Ramos (cell line): ENCODE measurements around the gene DOCK4.

Experiments used
- in situ Hi-C: fragments of 300-500 bp; cut with MboI; formaldehyde crosslinking; loops from one replicate; pipeline ENCODE4 v1.14.3; 2022; ENCODE audit warnings: low sequenced_read_pairs; ENCODE audit not compliant: unreplicated experiment

The DOCK4 gene

GRCh38 chr7:111987886-111988285 lies 218.3 kb downstream of the DOCK4 start:
- in situ Hi-C loops, result no loop called here

DNA sequence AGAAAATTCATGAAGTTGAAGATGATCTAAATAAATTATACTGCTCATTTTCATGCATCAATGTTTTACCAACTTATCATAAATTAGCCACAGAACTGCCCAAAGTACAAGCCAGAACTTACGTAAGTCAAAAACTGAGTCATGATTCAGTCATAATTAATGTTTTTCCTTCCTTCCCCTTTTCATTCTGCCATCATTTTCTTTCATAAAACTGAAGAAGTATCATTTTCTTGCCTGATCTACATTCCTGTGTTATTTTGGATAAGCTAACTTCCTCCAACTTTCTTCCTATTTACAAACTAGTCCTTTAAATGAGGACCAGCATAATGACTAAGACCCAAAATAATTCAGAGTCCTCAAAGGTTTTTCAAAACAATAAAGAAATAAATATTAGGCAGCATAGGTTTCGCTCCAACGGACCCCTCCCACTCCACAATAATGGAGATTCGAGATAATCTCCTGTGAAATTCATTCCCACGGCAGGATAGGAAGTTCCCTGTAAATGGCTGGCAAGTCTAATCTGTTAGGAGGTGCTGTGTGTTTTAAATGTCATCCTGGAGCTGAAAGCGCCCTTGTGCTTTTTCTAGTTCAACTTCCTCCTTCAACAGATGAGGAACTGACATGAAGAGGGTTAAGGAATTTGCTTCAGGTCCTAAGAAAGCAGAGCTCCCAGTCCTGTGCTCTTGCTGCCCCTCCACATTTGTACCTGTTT lies 218.9 kb downstream of the DOCK4 start:
- in situ Hi-C loops, result no loop called here

- in situ Hi-C loops, result no loop called here
These were observed 219.6 kb downstream of the DOCK4 start for GRCh38 chr7:111986601-111987000.

GRCh38 chr7:111985798-111986197 lies 220.4 kb downstream of the DOCK4 start:
- in situ Hi-C loops, result no loop called here

GRCh38 chr7:111982804-111983203 lies 223.4 kb downstream of the DOCK4 start:
- in situ Hi-C loops, result no loop called here

- in situ Hi-C loops, result no loop called here
These were observed 224.1 kb downstream of the DOCK4 start for GRCh38 chr7:111982133-111982532.

DNA sequence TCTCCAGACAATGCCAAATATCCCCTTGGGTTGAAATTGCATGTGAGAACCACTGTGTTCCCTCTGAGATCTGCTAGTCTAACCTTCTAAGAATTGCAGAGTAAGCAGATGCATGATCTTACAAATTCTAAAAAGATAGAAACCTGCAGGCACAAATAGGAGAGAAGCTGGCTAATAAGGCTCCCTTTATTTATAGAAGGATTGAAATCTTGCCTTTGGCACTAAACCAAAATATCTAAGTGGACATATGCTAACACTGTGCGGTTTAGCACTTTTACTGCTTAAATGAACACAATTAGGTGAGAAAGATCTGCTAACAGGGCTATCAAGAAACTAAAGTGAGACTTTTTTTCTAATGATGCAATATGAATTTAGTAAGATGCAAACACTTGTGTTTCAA lies 225.5 kb downstream of the DOCK4 start:
- in situ Hi-C loops, result no loop called here

DNA sequence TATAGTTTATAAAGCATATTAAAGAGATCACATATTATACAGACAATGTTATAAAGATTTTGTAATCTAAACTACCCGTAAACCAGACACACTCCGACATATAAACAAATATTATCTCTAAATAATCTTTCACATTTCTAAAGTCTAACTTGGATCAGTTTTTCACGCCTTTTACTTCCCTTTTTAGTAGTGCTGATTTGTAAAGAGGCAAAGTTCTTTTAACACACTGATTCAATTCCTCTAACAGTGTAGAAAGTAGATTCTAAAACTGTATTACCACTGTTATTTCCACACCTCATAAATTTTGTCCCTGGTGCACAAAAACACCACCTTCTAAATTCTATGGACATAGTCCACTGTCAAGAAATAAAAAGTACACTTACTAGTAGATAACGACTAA lies 230.9 kb downstream of the DOCK4 start:
- in situ Hi-C loops, result no loop called here

DNA sequence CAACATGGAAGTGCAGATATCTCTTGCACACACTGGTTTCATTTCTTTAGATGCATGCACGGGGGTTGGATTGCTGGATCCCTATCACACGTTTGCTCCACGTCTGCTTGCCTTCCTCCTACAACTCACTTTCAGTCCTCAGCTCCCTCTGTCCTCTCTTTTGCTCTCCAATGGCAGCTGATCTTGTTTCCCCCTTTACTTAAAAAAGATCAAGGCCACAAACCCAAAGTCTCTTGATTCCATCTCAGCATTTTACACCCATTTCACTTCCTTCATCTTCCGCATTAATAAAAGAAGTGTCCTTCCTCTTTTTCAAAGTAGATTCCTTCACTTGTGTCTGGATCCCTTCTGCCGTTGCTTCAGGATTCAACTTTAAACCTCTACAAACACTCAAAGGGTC lies 245.2 kb downstream of the DOCK4 start:
- in situ Hi-C loops, result no loop called here

DNA sequence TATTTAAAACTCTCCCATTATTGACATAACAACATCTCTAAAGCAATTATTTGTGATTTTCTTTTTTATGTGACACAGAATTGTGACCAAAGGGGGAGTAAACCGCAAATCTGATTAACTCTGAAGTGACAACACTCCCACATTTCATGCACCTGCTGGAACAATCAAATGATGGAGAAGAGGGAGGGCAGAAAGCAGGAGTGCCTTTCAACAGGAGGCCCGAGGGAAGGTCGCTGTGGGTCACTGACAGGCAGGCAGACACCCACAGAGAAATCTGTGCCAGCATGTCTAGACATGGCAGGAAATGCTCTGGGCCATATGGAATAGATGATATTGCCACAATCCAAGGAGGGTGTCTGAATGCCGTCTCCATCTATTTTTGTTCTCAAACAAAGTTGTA lies 247.3 kb downstream of the DOCK4 start:
- in situ Hi-C loops, result no loop called here

DNA sequence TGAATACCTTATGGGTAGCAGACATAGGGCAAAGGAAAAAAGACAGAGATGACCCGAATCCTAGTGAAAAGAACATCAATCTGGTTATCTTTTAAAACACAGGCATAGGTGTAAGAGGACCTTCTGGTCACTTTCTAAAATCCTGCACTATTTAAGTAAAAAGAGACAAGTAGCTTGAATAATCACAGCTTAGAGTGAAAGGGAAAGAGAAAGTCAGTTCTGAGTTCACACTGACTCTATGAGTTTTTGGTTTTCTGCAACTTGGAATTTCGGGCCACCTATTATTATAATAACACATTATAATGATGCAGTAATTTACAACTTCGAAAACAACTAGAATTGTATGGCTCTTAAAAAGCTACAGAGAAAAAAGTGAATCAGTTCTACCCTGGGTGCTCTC lies 247.8 kb downstream of the DOCK4 start:
- in situ Hi-C loops, result no loop called here

DNA sequence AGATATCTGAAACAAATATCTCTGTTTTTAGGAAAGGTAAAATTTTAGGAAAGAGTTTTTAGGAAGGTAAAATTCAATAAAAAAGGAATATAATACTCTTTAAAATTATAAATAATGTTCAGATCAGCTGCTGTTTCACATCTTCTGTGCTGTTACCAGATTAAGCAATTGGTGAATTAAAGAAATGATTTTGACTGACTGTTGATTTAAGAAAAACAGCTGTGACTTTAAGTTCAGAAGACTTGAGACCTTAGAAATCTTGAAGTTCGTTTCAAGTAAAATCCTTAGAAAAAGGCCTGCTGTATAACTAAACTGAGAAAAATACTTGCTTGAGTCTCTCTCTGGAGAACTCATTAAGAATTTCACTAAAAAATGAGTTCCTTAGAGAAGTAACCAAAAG lies 250.6 kb downstream of the DOCK4 start:
- in situ Hi-C loops, result no loop called here

DNA sequence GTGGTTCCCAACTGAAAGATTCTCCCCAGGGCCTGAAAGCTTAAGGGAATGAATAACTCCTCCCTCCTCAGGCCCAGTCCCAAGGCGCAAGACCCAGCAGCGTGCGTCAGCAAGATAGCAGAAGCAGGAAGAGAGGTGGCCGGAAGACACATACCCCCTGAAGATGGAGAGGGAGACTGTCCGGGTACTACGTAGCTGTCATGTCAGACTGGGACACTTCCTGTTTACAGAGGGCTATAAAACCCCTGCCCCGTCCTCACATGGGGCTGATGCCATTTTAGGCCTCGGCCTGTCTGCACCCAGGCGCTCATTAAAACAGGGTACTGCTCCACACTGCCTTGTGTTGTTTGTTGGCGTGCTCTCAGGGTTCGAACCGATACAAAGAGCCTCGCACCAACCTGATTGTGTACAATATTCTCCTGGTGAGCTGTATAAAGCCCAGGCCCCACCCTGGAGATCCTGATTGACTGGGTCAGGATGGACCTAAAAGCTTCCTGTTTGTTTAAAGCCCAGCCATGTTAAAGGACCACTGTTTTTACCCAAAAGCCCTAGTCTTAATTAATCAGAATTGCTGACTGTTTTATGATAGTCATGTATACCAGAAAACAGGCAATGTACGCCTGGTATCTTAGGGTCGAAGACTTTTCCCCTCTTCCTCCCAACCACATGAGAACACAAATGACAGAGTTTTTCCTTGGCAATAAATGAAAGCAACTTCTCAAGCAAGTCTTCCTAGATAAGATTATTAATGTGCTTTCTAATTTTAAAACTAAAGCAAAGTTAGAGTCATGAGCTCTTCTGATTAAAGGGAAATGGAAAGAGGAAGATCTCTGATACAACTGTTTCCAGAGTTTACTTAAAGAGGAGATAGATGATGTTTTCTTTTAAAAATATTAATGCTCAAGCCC lies 251.5 kb downstream of the DOCK4 start:
- in situ Hi-C loops, result no loop called here

- in situ Hi-C loops, result no loop called here
These were observed 252.1 kb downstream of the DOCK4 start for GRCh38 chr7:111954056-111954455.

DNA sequence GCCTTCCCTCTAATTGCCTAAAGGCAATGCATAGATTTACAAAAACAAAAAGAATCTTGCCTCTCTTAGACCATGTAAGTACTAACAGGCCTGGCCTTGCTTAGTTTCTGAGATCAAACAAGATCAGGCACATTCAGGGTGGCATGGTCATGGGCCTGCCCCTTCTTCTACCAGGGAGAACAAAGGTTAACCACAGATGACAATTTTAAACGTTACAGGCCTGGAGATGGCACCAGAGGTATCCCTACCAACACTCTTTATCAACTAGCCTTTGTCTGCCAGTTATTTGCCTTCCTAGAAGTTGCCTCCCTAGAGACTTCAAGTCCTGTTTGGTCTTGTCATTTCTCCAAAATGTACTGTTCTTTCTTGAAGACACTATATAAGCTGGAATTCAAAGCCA lies 252.6 kb downstream of the DOCK4 start:
- in situ Hi-C loops, result no loop called here

DNA sequence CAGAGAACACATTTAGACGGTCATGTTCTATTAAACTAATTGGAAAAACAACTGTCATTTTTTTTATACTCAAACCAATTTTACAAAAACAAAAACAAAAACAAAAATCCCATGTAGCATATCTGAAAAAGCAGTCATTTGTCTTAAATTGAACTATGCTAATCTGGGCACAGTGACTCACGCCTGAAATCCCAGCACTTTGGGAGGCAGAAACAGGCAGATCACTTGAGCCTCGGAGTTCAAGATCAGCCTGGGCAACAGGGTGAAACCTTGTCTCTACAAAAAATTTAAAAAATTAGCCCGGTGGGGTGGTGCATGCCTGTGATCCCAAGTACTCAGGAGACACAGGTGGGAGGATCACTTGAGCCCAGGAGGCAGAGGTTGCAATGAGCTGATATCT lies 253.4 kb downstream of the DOCK4 start:
- in situ Hi-C loops, result no loop called here

DNA sequence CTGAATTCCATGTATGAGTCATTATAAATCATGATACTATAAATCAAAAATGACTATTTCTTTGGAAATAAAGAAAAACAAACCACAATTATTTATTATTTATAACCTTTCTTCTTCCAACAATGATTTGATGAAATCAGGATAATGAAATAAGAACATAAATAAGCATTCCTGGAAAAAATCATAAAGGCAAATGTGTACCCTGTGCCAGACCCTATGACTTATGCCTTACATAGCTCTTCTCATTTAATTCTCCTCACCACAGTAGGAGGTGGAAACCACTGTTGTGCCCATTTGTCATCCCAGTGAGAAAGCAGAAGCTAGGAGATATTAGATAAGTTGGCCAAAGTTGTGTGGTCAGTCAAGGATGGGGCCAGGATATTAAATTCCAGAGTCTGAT lies 255.1 kb downstream of the DOCK4 start:
- in situ Hi-C loops, result no loop called here

GRCh38 chr7:111942450-111943081 lies 263.6 kb downstream of the DOCK4 start:
- in situ Hi-C loops, result no loop called here

DNA sequence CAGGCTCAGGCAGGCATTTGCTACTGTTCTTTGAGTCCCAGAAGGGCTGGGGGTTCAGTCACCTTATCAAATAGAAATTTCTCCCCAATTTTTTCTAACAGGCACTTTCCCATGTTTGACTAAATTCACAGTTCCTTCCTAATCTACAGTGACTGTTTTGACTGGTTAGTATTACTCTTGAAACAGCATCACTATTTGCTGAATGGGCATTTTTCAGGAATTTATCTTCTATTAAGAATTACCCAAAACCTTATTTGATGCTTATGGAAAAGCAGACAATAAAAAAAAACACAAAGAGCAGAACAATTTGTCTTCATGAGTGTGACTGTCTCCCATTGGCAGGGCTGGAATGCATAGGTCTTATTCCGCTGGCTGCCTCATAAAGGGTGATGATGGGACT lies 269.0 kb downstream of the DOCK4 start:
- in situ Hi-C loops, result no loop called here

DNA sequence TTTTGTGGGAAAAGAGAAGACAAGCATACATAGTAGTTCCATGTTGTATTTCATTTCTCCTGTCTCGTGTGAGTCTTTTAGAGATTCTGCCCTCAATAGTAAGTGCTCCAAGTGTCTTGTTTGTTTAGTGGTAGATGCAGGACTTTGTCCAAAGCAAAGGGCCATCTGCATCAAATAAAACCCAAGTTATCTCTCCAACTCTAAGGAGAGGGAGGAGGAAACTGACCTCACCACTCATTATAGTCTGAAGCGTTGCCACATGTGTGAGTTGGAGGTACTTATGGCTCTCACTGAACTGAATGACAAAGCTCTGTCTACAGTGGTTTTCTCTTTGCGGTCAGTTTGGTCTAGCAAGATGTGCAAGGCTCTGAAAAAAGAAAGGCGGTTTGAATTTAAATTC lies 272.6 kb downstream of the DOCK4 start:
- in situ Hi-C loops, result no loop called here

- in situ Hi-C loops, result no loop called here
These were observed 274.2 kb downstream of the DOCK4 start for GRCh38 chr7:111931958-111932357.
